ENCODE results near the gene CSPG4. TPM values are rescaled to one million over a fixed set of nuclear protein-coding genes. Genes with fewer than 3 reads are reported as not detected.
A peak's percentile ranks its signal among the peaks of the same experiment; 100 is the strongest.
"Not testable (repeated sequence)": the region's sequence is repeated elsewhere in the genome, so short reads cannot be mapped to it uniquely, and the experiment has no call there.

The CSPG4 gene
- total RNA-seq, 1 donor from 2014 or later, result 0.18 TPM

DNA sequence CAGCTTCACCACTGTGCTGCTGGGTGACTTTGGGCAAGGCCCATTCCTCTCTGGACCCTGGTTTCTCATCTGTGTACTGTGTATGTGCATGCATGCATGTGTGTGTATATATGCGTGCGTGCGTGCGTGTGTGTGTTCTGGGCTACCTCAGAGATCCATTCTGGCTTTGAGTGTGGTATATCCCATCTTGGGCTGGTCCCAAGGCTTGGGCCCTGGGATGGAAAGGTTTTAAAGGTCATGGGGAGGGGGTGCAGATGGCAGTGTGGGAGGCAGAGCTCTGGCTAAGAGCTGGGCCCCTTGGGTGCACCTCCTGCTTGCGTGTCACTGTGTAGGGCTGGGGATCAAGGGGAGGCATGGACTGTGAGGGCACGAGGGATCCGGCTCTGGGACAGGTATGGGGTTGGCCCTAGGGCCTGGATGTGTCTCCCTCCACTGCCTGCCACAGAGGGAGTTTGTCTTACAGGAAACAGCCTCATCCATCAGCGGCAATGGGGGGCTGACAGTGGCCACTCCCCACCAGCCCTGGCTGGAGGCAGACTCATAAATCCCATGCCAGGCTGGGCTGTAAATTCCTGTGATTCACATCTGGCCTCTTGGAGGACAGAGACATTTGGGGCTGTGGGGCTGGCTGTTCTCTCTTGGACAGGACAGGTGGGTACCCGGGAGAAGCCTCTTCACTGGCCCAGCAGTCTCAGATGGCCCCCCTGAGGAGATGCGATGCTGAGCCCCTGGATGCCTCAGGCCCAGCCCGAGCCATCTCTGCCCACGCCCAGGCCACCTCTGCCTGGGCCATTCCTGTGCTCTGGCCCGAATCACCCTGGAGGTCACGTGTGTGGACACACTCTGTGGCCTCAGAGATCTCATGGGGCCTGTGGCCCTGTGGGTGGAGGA is 21.4 kb upstream of the CSPG4 start:
- H3K4me1 Mint-ChIP-seq (ENCODE audit: unreplicated experiment), result peaks cover 13% of the 10 kb centered on the region
- TF ChIP-seq, protein P1, sequence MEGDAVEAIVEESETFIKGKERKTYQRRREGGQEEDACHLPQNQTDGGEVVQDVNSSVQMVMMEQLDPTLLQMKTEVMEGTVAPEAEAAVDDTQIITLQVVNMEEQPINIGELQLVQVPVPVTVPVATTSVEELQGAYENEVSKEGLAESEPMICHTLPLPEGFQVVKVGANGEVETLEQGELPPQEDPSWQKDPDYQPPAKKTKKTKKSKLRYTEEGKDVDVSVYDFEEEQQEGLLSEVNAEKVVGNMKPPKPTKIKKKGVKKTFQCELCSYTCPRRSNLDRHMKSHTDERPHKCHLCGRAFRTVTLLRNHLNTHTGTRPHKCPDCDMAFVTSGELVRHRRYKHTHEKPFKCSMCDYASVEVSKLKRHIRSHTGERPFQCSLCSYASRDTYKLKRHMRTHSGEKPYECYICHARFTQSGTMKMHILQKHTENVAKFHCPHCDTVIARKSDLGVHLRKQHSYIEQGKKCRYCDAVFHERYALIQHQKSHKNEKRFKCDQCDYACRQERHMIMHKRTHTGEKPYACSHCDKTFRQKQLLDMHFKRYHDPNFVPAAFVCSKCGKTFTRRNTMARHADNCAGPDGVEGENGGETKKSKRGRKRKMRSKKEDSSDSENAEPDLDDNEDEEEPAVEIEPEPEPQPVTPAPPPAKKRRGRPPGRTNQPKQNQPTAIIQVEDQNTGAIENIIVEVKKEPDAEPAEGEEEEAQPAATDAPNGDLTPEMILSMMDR (IDR thresholded peaks at IDR 0.05; ENCODE audit: unreplicated experiment), result no peak
- H3K27me3 Mint-ChIP-seq (ENCODE audit: unreplicated experiment), result peaks cover 9% of the 10 kb centered on the region
- no peak overlapping the region for H3K27ac Mint-ChIP-seq (ENCODE audit: unreplicated experiment)
- H3K36me3 Mint-ChIP-seq (ENCODE audit: low read depth, unreplicated experiment), result no peaks in the 10 kb centered on the region
- H3K4me3 Mint-ChIP-seq (ENCODE audit: unreplicated experiment), result no peak overlapping the region
- no peak for DNase-seq (ENCODE audit: low spot score)
- no peaks in the 10 kb centered on the region for H3K9me3 Mint-ChIP-seq (ENCODE audit: unreplicated experiment)

DNA sequence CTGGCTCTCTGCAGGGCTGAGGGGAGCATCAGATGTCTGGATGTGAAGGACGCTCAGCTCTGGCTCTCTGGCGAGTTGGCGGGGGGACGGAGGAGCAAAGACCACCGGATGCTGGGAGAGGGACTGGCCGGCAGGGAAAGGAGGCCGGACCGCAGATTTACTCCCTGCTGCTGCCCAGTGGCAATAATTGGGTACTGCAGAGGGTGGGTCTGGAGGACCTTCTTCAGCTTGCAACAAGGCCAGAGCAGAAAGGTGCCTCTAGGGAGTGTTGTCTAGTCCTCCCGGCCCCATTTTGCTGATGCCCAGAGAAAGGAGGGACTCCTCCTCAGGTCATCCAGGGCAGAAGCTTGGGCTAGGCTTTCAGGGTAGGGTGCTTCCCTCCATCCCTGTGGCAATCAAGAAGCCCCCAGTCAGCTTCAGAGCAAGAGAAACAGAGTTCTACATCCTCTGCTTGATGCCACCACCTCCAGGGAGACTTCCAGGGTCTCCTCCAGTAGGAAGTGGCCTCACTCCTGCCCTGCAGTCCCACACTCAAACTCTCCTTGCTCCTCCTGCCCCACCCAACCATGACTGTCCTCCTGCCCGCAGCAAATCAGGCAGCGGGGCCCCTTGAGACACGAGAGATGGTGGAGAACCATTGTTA is 20.3 kb upstream of the CSPG4 start:
- Mint-ChIP-seq H3K36me3 (ENCODE audit: low read depth, unreplicated experiment) (no peaks in the 10 kb centered on the region), H3K4me1 (ENCODE audit: unreplicated experiment) (peaks cover 13% of the 10 kb centered on the region), H3K9me3 (ENCODE audit: unreplicated experiment) (no peaks in the 10 kb centered on the region), H3K4me3 (ENCODE audit: unreplicated experiment) (no peak overlapping the region), H3K27ac (ENCODE audit: unreplicated experiment) (peak overlapping the region; percentile 24), H3K27me3 (ENCODE audit: unreplicated experiment) (peaks cover 9% of the 10 kb centered on the region)
- TF ChIP-seq, protein P1 (IDR thresholded peaks at IDR 0.05; ENCODE audit: unreplicated experiment), result peak; percentile 77
- DNase-seq (ENCODE audit: low spot score), result peak; percentile 86

DNA sequence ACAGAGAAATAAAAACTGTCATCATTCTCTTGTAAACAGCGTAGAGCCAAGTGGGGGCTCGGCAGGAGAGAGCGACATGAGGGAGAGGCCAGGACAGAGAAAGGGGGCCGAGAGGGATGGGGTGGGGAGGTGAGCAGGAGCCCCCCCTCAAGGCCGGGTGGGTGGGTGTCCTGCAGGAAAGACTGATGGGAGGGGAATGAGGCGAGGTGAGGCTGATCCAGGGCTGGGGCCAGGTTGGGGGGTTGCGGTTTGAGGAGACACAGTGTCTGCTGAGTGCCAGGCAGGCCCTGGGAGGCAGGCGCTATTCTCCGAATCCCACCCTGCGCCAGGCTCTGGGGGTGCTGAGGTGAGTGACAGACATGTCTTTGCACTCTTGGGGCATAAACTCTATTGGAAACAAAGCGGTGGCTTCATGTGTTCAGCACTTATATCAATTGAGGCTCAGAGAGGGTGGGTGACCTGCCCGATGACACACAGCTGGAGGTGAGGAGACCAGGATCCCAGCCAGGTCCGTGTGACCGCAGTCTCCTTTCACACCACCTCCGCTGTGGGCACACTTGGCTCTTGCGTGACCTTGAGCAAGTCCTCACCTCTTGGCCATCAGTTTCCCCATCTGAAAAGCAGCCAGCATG is 19.6 kb upstream of the CSPG4 start:
- DNase-seq (ENCODE audit: low spot score), result no peak
- H3K4me1 Mint-ChIP-seq (ENCODE audit: unreplicated experiment), result peaks cover 11% of the 10 kb centered on the region
- no peaks in the 10 kb centered on the region for H3K36me3 Mint-ChIP-seq (ENCODE audit: low read depth, unreplicated experiment)
- no peak overlapping the region for H3K4me3 Mint-ChIP-seq (ENCODE audit: unreplicated experiment)
- H3K27ac Mint-ChIP-seq (ENCODE audit: unreplicated experiment), result peak overlapping the region; percentile 24
- TF ChIP-seq, protein P1 (IDR thresholded peaks at IDR 0.05; ENCODE audit: unreplicated experiment), result no peak
- no peaks in the 10 kb centered on the region for H3K9me3 Mint-ChIP-seq (ENCODE audit: unreplicated experiment)
- peaks cover 13% of the 10 kb centered on the region for H3K27me3 Mint-ChIP-seq (ENCODE audit: unreplicated experiment)

DNA sequence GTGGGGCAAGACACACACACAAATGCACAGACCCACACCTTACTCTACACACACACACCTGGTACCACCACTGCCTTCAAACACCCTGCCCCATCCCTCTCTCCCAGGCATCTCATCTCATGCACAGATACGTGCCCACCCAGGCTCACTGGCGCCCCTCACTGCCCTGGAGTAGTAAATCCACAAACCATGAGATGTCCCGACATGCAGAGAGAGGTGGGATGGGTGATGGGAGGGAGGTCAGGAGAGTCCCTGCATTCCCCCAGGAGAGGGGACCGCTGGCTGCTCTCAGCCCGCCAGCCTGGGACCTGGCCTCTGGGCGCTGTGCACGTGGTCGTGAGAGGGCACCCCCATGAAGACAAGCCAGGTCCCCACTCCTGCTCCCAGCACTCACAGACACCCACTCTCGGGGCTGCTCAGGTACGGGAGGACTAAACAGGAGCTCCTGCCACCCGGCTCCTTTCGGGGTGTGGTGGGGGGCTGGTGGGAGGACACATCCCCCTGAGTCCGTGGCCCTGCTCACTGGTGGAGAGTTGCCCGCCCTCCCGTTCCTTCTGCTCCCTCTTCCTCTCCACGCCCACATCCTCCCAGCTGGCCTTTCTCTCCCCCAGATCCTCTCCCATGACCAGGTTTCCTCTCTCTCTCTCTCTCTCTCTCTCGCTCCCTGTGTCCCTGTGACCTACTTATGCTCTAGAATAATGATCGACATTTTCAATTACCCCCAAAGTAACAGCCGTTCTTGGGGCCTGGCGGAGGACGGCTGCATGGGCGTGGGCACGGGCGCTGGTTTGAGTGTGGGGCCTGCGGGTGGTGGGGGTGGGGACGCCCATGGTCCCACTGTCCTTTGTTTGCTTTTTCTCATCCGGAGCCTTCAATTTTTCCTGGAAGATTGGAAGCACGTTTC is 18.9 kb upstream of the CSPG4 start:
- Mint-ChIP-seq H3K4me3 (ENCODE audit: unreplicated experiment) (no peak overlapping the region), H3K4me1 (ENCODE audit: unreplicated experiment) (peaks cover 11% of the 10 kb centered on the region), H3K27ac (ENCODE audit: unreplicated experiment) (no peak overlapping the region), H3K36me3 (ENCODE audit: low read depth, unreplicated experiment) (no peaks in the 10 kb centered on the region), H3K9me3 (ENCODE audit: unreplicated experiment) (no peaks in the 10 kb centered on the region), H3K27me3 (ENCODE audit: unreplicated experiment) (peaks cover 12% of the 10 kb centered on the region)
- TF ChIP-seq, protein P1 (IDR thresholded peaks at IDR 0.05; ENCODE audit: unreplicated experiment), result no peak
- DNase-seq (ENCODE audit: low spot score), result no peak

DNA sequence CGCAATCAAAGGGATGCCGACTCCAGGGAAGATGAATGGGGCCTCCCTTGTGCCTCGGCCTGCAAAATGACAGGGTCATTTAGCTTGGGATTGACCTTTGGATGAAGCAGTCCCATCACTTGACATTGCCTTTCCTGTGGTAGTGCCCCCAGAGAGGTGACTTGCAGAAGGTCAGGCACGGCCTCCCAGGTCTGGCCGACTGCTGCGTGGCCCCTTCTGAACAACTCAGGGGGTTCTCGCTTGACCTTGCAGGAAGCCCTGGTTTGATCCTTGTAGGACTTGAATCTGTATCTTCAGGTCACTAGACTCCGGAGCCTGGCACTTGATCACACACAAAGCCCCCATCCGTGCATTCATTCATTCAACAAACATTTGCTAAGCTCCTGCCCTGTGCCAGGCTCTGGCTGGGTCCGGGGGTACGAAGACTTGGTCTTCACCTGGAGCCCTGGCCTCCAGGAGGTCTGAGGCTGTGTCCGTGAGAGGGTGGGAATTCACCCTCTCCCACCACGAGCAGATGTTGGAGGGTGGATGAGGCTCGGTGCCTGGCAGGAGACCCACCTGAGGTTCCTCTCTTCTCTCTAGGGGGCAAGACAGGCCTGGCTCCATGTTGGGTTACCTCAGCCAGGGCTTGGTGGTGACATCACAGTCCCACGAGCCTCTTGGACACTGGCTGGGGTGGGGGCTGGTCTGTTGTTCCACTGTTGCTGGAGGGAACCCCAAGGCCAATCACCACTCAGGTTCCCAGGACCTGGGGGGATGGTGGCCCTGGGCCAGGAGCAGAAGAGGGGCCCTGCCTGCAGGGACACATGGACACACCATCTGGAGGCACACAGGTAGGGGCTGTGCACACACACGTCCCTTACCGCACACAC is 18.0 kb upstream of the CSPG4 start:
- Mint-ChIP-seq H3K27ac (ENCODE audit: unreplicated experiment) (peak overlapping the region; percentile 67), H3K27me3 (ENCODE audit: unreplicated experiment) (peaks cover 11% of the 10 kb centered on the region)
- not testable (repeated sequence) for H3K36me3 Mint-ChIP-seq (ENCODE audit: low read depth, unreplicated experiment)

More for the DNA sequence above, 18.0 kb upstream of the CSPG4 start:
- DNase-seq (ENCODE audit: low spot score); H3K4me3 Mint-ChIP-seq (ENCODE audit: unreplicated experiment); H3K9me3 Mint-ChIP-seq (ENCODE audit: unreplicated experiment): not testable (repeated sequence)
- peaks cover 11% of the 10 kb centered on the region for H3K4me1 Mint-ChIP-seq (ENCODE audit: unreplicated experiment)

All from endothelial cell (in vitro differentiated cells).